Subcutaneous preadipocyte (primary cell): Measurements from ENCODE around the gene AGTR1. TPM values are rescaled to one million over a fixed set of nuclear protein-coding genes. Genes with fewer than 3 reads are reported as not detected.

ENCODE experiments used
- small RNA-seq: library from RNA; depleted of rRNA; stranded (forward); fragments of <200 nt; gene quantifications from one replicate; pipeline ENCODE3, GENCODE V24; 2012
- total RNA-seq: library from RNA; depleted of rRNA; stranded (reverse); fragments of >200 nt; gene quantifications from 2 replicates; pipeline ENCODE4 v1.2.3, GENCODE V29; 2012

AGTR1 gene
- total RNA-seq = 2.7 and 7.3 TPM in 2 replicates

GRCh38 chr3:148697306-148698189, at the start of gene AGTR1:
Gene AGTR1 (plus strand): TSS chr3:148697903. CDS start chr3:148741036, 43,133 bp downstream.

Small RNAs within 50 kb of the gene (small RNA-seq; reads per million reads assigned to genes)
- not detected for gene RPL38P1

Other genes starting within 250 kb of the AGTR1 start
- 0.37 TPM in 1 of 2 replicates, not detected in the other for gene CPB1, start 129.9 kb downstream of the AGTR1 start, total RNA-seq
- not detected in 2 replicates for gene CPA3, start 167.4 kb downstream of the AGTR1 start, total RNA-seq